Measurements from ENCODE around the gene HHIP. TPM values are rescaled to one million over a fixed set of nuclear protein-coding genes. Genes with fewer than 3 reads are reported as not detected.

HHIP gene
- total RNA-seq, 1 experiment from 2014 or later: 0.28 TPM

GRCh38 chr4:144681806-144682205 lies 35.9 kb downstream of the HHIP start:
- DNase-seq (ENCODE audit: low spot score): no peak
- ChIA-PET POLR2A (ENCODE audit: low non-redundant PET) (no interaction called here), CTCF (no interaction called here)
- no peak for TF ChIP-seq EZH2 (IDR thresholded peaks at IDR 0.05; ENCODE audit: borderline replicate concordance, low read depth, low read length, poor library complexity, severe bottlenecking)
- TF ChIP-seq, protein P1, sequence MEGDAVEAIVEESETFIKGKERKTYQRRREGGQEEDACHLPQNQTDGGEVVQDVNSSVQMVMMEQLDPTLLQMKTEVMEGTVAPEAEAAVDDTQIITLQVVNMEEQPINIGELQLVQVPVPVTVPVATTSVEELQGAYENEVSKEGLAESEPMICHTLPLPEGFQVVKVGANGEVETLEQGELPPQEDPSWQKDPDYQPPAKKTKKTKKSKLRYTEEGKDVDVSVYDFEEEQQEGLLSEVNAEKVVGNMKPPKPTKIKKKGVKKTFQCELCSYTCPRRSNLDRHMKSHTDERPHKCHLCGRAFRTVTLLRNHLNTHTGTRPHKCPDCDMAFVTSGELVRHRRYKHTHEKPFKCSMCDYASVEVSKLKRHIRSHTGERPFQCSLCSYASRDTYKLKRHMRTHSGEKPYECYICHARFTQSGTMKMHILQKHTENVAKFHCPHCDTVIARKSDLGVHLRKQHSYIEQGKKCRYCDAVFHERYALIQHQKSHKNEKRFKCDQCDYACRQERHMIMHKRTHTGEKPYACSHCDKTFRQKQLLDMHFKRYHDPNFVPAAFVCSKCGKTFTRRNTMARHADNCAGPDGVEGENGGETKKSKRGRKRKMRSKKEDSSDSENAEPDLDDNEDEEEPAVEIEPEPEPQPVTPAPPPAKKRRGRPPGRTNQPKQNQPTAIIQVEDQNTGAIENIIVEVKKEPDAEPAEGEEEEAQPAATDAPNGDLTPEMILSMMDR (conservative IDR thresholded peaks at IDR 0.05; ENCODE audit: low read depth, low read length): no peak
- H3K4me3 ChIP-seq (ENCODE audit: low read depth, low read length, poor library complexity, severe bottlenecking): no peak overlapping the region
- BruUV-seq (replicated peaks): no TSS peak
- no peaks in the 10 kb centered on the region for H3K9me3 ChIP-seq (ENCODE audit: low read depth, low read length, poor library complexity, severe bottlenecking)
- no peaks in the 10 kb centered on the region for H3K4me1 ChIP-seq (ENCODE audit: insufficient read depth, low read length, poor library complexity, severe bottlenecking)
- intact Hi-C loops (cut with micrococcal nuclease; ENCODE audit: unreplicated experiment): no loop called here
- H3K36me3 ChIP-seq (ENCODE audit: insufficient read depth, low read length, poor library complexity, severe bottlenecking): no peaks in the 10 kb centered on the region
- H3K27ac ChIP-seq (ENCODE audit: low read depth, low read length, poor library complexity, severe bottlenecking): no peak overlapping the region
- H3K27me3 ChIP-seq (replicated peaks; ENCODE audit: insufficient read depth, low read depth, low read length, poor library complexity): no peaks in the 10 kb centered on the region

DNA sequence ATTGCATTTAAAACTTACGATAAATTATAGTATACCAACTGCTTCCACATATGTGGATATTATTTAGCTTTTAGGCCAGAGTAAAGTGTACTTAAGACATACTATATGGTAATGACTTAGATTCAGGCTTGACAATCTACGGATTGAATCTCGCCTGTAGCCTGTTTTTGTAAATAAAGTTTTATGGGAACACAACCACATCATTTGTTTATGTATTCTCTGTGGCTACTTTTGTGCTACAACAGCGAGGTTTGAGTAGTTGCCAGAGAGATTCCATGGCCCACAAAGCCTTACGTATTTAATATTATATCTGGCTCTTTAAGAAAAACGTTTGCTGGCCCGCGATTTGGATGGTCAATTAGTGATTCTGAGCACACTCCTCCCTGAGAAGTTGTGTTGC lies 37.6 kb downstream of the HHIP start:
- Histone ChIP-seq H3K9me3 (ENCODE audit: low read depth, low read length, poor library complexity, severe bottlenecking) (no peaks in the 10 kb centered on the region), H3K4me3 (ENCODE audit: low read depth, low read length, poor library complexity, severe bottlenecking) (no peak overlapping the region), H3K36me3 (ENCODE audit: insufficient read depth, low read length, poor library complexity, severe bottlenecking) (no peaks in the 10 kb centered on the region), H3K4me1 (ENCODE audit: insufficient read depth, low read length, poor library complexity, severe bottlenecking) (no peaks in the 10 kb centered on the region), H3K27ac (ENCODE audit: low read depth, low read length, poor library complexity, severe bottlenecking) (no peak overlapping the region), H3K27me3 (replicated peaks; ENCODE audit: insufficient read depth, low read depth, low read length, poor library complexity) (no peaks in the 10 kb centered on the region)
- intact Hi-C loops (cut with micrococcal nuclease; ENCODE audit: unreplicated experiment): no loop called here
- no TSS peak for BruUV-seq (replicated peaks)
- POLR2A ChIA-PET (ENCODE audit: low non-redundant PET): no interaction called here
- CTCF ChIA-PET: no interaction called here
- DNase-seq (ENCODE audit: low spot score): no peak
- no peak for TF ChIP-seq EZH2 (IDR thresholded peaks at IDR 0.05; ENCODE audit: borderline replicate concordance, low read depth, low read length, poor library complexity, severe bottlenecking)
- TF ChIP-seq, protein P1 (conservative IDR thresholded peaks at IDR 0.05; ENCODE audit: low read depth, low read length): no peak

DNA sequence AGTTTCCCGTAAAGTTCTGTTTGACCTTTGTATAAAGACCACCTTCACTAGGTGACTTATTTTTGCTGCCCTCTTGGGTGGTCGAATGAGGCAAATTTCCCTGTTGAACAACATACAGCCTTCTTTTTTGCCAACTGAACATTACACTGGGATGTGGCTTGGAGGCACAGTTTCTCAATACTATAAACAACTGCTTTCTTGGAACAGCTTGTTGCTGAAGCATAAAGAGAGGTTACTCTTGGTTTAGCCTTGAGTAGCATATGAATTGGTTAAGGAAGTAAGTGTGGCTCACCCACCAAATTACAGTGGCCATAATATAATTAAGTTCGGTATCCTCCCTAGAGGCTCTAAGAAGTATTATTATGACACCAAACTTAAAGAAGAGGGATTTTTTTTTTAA lies 40.0 kb downstream of the HHIP start:
- TF ChIP-seq, protein P1 (conservative IDR thresholded peaks at IDR 0.05; ENCODE audit: low read depth, low read length): no peak
- TF ChIP-seq EZH2 (IDR thresholded peaks at IDR 0.05; ENCODE audit: borderline replicate concordance, low read depth, low read length, poor library complexity, severe bottlenecking): no peak
- Histone ChIP-seq H3K9me3 (ENCODE audit: low read depth, low read length, poor library complexity, severe bottlenecking) (no peaks in the 10 kb centered on the region), H3K4me1 (ENCODE audit: insufficient read depth, low read length, poor library complexity, severe bottlenecking) (no peaks in the 10 kb centered on the region), H3K4me3 (ENCODE audit: low read depth, low read length, poor library complexity, severe bottlenecking) (no peak overlapping the region), H3K36me3 (ENCODE audit: insufficient read depth, low read length, poor library complexity, severe bottlenecking) (no peaks in the 10 kb centered on the region), H3K27me3 (replicated peaks; ENCODE audit: insufficient read depth, low read depth, low read length, poor library complexity) (no peaks in the 10 kb centered on the region), H3K27ac (ENCODE audit: low read depth, low read length, poor library complexity, severe bottlenecking) (no peak overlapping the region)
- ChIA-PET POLR2A (ENCODE audit: low non-redundant PET) (no interaction called here), CTCF (no interaction called here)
- BruUV-seq (replicated peaks): no TSS peak
- no peak for DNase-seq (ENCODE audit: low spot score)
- intact Hi-C loops (cut with micrococcal nuclease; ENCODE audit: unreplicated experiment): no loop called here

Measured in A673 (cell line).